SU-DHL-6 (cell line): Measurements from ENCODE around the gene AMZ2.

Experiments used
- EZH2phosphoT487 ChIP-seq: fragments of 200-600 bp; sonication (generic), shearing (Covaris generic); conservative IDR thresholded peaks from 2 replicates; pipeline ENCODE4 v1.6.1; 2018; ENCODE audit warnings: mild to moderate bottlenecking, antibody characterized with exemption, low read length, moderate library complexity, mixed read lengths
- TF ChIP-seq, protein P1 (sequence below): fragments of 200-600 bp; sonication (generic); IDR thresholded peaks from one replicate; pipeline ENCODE4 v1.5.1; 2017; ENCODE audit warnings: antibody characterized with exemption, mild to moderate bottlenecking, low read length, moderate library complexity; ENCODE audit not compliant: insufficient read depth, poor library complexity, severe bottlenecking

DNA sequence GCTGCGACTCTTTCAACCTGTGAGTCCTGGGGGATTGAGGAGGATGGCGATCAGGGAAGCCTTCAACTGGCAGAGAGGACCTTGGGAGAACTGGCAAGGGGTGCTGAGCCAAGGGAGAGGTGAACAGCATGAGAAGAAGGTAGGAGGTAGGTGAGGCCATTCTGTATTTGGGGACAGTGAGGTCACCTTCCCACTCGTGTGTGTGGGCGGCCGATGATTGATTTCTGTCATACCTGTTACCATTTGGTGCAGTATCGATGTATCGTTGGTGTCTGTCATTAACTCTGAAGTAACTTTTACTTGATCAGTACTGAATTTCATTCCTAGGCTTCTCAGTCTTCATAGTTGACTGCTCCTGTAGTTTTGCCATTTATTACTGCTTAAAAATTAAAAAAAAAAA, 47.2 kb downstream of the AMZ2 start:
- TF ChIP-seq, protein P1, sequence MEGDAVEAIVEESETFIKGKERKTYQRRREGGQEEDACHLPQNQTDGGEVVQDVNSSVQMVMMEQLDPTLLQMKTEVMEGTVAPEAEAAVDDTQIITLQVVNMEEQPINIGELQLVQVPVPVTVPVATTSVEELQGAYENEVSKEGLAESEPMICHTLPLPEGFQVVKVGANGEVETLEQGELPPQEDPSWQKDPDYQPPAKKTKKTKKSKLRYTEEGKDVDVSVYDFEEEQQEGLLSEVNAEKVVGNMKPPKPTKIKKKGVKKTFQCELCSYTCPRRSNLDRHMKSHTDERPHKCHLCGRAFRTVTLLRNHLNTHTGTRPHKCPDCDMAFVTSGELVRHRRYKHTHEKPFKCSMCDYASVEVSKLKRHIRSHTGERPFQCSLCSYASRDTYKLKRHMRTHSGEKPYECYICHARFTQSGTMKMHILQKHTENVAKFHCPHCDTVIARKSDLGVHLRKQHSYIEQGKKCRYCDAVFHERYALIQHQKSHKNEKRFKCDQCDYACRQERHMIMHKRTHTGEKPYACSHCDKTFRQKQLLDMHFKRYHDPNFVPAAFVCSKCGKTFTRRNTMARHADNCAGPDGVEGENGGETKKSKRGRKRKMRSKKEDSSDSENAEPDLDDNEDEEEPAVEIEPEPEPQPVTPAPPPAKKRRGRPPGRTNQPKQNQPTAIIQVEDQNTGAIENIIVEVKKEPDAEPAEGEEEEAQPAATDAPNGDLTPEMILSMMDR: no peak
- no peak for TF ChIP-seq EZH2phosphoT487
